Mesenchymal stem cell (in vitro differentiated cells and primary cell): ENCODE measurements around the gene STAU1. TPM values are rescaled to one million over a fixed set of nuclear protein-coding genes. Genes with fewer than 3 reads are reported as not detected.

Source experiments
- DNase-seq: peaks from one replicate; pipeline ENCODE4 v3.0.0-alpha.2; 2013
- H2AFZ ChIP-seq: one replicate; pipeline ENCODE4 v1.6.1; 2013; ENCODE audit warnings: low read depth, mild to moderate bottlenecking, control low read depth, inconsistent platforms, low read length, moderate library complexity
- H2AK5ac ChIP-seq: 2 replicates; pipeline ENCODE4 v1.6.1; 2013; ENCODE audit warnings: low read length, moderate library complexity, mild to moderate bottlenecking, inconsistent platforms; ENCODE audit not compliant: severe bottlenecking
- H2BK120ac ChIP-seq: one replicate; pipeline ENCODE4 v1.6.1; 2013; ENCODE audit warnings: low read depth, mild to moderate bottlenecking, inconsistent platforms, low read length, moderate library complexity
- H2BK12ac ChIP-seq, 2 experiments: one replicate each; pipeline ENCODE4 v1.6.1; 2013; ENCODE audit warnings: inconsistent platforms in 2 of 2, low read length in 2 of 2, mild to moderate bottlenecking in 2 of 2, moderate library complexity in 2 of 2, control low read depth in 1 of 2
- H2BK15ac ChIP-seq: one replicate; pipeline ENCODE4 v1.6.1; 2013; ENCODE audit warnings: mild to moderate bottlenecking, low read depth, inconsistent platforms; ENCODE audit not compliant: poor library complexity, severe bottlenecking
- H2BK5ac ChIP-seq: 2 replicates; pipeline ENCODE4 v1.6.1; 2013; ENCODE audit warnings: low read depth, mild to moderate bottlenecking, low read length, control low read depth, inconsistent platforms; ENCODE audit not compliant: poor library complexity, severe bottlenecking
- H3K14ac ChIP-seq, 2 experiments: one replicate each; pipeline ENCODE4 v1.6.1; 2013; ENCODE audit warnings: inconsistent platforms in 2 of 2, low read length in 2 of 2, control low read depth in 1 of 2, mild to moderate bottlenecking in 1 of 2, moderate library complexity in 1 of 2
- H3K18ac ChIP-seq, 2 experiments: one replicate each; pipeline ENCODE4 v1.6.1; 2013; ENCODE audit warnings: inconsistent platforms in 2 of 2, low read length in 2 of 2, control low read depth in 1 of 2, low read depth in 1 of 2, mild to moderate bottlenecking in 1 of 2
- H3K23ac ChIP-seq, 2 experiments: one replicate each; pipeline ENCODE4 v1.6.1; 2013; ENCODE audit warnings: inconsistent platforms in 2 of 2, low read length in 2 of 2, mild to moderate bottlenecking in 2 of 2, moderate library complexity in 2 of 2, control low read depth in 1 of 2
- H3K27ac ChIP-seq: 2 replicates; pipeline ENCODE4 v1.5.1; 2013; ENCODE audit warnings: mild to moderate bottlenecking, moderate library complexity, low read length, control low read depth, inconsistent platforms; ENCODE audit not compliant: poor library complexity, severe bottlenecking
- H3K27me3 ChIP-seq, 2 experiments: 2 replicates each; pipeline versions ENCODE4 v1.6.1 to v1.7.0; 2013; ENCODE audit warnings: low read length in 2 of 2, mild to moderate bottlenecking in 2 of 2, moderate library complexity in 2 of 2, control low read depth in 1 of 2, inconsistent platforms in 1 of 2; ENCODE audit not compliant: control insufficient read depth in 1 of 2, insufficient read depth in 1 of 2
- H3K36me3 ChIP-seq, 2 experiments: 2 replicates each; pipeline versions ENCODE4 v1.6.1 to v1.7.0; 2013; ENCODE audit warnings: low read length in 2 of 2, control low read depth in 1 of 2, inconsistent platforms in 1 of 2, low read depth in 1 of 2, mild to moderate bottlenecking in 1 of 2; ENCODE audit not compliant: insufficient read depth in 2 of 2, control insufficient read depth in 1 of 2
- H3K4ac ChIP-seq, 2 experiments: one replicate each; pipeline ENCODE4 v1.6.1; 2013; ENCODE audit warnings: inconsistent platforms in 2 of 2, low read length in 2 of 2, mild to moderate bottlenecking in 2 of 2, moderate library complexity in 2 of 2, control low read depth in 1 of 2, low read depth in 1 of 2
- H3K4me1 ChIP-seq: 2 replicates; pipeline ENCODE4 v1.6.1; 2013; ENCODE audit warnings: low read depth, low read length, control low read depth; ENCODE audit not compliant: control insufficient read depth, insufficient read depth
- H3K4me2 ChIP-seq: 2 replicates; pipeline ENCODE4 v1.6.1; 2013; ENCODE audit warnings: low read length, mild to moderate bottlenecking, inconsistent platforms; ENCODE audit not compliant: poor library complexity, severe bottlenecking
- H3K4me3 ChIP-seq, 2 experiments: 2 replicates each; pipeline versions ENCODE4 v1.5.1 to v1.7.0; 2013; ENCODE audit warnings: low read length in 2 of 2, mild to moderate bottlenecking in 2 of 2, control low read depth in 1 of 2, low read depth in 1 of 2; ENCODE audit not compliant: insufficient read depth in 1 of 2
- H3K79me1 ChIP-seq: replicated peaks from 2 replicates; pipeline ENCODE4 v1.6.1; 2013; ENCODE audit warnings: mild to moderate bottlenecking, control low read depth, low read length, inconsistent platforms; ENCODE audit not compliant: poor library complexity, severe bottlenecking
- H3K9ac ChIP-seq: 2 replicates; pipeline ENCODE4 v1.7.0; 2013; ENCODE audit warnings: mild to moderate bottlenecking, low read length, moderate library complexity
- H3K9me3 ChIP-seq: 2 replicates; pipeline ENCODE4 v1.7.0; 2013; ENCODE audit warnings: mild to moderate bottlenecking, low read length; ENCODE audit not compliant: control insufficient read depth
- H4K8ac ChIP-seq: one replicate; pipeline ENCODE4 v1.6.1; 2013; ENCODE audit warnings: inconsistent platforms, mild to moderate bottlenecking, low read length, moderate library complexity
- H4K91ac ChIP-seq: one replicate; pipeline ENCODE4 v1.6.1; 2013; ENCODE audit warnings: mild to moderate bottlenecking, low read length, inconsistent platforms
- WGBS: methylation state at CpG from one replicate; pipeline ENCODE4 v1.1.7; 2013; ENCODE audit warnings: mixed read lengths; 5-methylcytosine and 5-hydroxymethylcytosine counted together
- polyA plus RNA-seq, 2 experiments: library from polyadenylated mRNA; stranded (reverse); fragments of 200-250 nt; gene quantifications; one replicate each; pipeline ENCODE4 v1.2.3, GENCODE V29; 2013

Gene STAU1, protein sequence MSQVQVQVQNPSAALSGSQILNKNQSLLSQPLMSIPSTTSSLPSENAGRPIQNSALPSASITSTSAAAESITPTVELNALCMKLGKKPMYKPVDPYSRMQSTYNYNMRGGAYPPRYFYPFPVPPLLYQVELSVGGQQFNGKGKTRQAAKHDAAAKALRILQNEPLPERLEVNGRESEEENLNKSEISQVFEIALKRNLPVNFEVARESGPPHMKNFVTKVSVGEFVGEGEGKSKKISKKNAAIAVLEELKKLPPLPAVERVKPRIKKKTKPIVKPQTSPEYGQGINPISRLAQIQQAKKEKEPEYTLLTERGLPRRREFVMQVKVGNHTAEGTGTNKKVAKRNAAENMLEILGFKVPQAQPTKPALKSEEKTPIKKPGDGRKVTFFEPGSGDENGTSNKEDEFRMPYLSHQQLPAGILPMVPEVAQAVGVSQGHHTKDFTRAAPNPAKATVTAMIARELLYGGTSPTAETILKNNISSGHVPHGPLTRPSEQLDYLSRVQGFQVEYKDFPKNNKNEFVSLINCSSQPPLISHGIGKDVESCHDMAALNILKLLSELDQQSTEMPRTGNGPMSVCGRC
- polyA plus RNA-seq (2013, experiment 1 of 2): 80.8 TPM
- 80.1 TPM for polyA plus RNA-seq (2013, experiment 2 of 2)

DNA sequence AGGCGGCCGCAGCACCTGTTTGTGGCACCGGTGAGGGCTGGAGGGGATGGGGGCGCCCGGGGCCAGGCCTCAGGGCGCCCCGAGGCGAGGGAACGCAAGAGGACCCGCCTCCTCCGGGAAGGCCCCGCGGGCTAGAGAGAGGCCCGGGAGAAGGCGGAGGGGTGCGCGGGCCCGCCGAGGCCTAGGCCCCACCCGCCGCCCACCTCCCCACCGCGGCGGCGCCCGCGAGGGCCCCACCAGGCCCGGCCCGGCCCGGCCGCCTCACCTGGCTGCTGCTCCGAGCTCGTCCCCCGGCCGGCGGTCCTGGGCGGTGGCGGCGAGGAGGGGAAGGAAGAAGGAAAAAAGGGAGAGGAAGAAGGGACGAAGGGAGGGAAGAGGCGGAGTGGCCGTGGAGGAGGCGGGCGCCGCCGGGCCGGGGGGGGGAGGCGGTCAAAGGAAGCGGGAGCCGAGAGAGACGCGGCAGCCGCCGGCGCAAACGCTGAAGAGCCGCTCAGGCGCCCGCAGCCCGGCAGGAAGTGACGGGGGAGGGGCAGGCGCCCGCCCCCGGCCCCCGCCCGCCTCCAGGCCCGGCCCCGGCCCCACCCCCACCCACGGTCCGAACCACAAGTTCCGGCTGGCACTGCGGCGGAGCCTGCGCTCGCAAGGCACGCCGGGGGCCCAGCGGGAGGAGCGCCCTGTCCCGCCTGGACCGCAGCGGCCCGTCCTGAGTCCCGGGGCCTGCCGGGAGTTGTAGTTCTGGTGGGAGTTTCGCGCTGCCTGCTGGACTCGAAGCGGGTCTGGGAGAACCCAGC is at the start of gene STAU1:
STAU1 (minus strand) TSS at position 484 of the 791 bp plus-strand sequence. CDS start 22,133 bp downstream, outside the sequence.
- H2BK15ac ChIP-seq: peak within 1 kb of the TSS; percentile 52
- H4K8ac ChIP-seq: peak within 1 kb of the TSS; percentile 96
- H3K23ac ChIP-seq: peak within 1 kb of the TSS in 1 of 2 experiments; percentile 83
- H3K4me1 ChIP-seq: peaks cover 7% of the 10 kb centered on the region
- H3K4ac ChIP-seq: peak within 1 kb of the TSS in 1 of 2 experiments; percentile 97
- peak within 1 kb of the TSS; percentile 91 for H2AFZ ChIP-seq
- H4K91ac ChIP-seq: peak within 1 kb of the TSS; percentile 75
- H2BK12ac ChIP-seq: peak within 1 kb of the TSS in 1 of 2 experiments; percentile 31
- DNase-seq: peak; percentile 94
- peak within 1 kb of the TSS; percentile 88 to 96 for H3K18ac ChIP-seq
- H3K4me3 ChIP-seq: peak within 1 kb of the TSS; percentile 91 to 94
- no peaks in the 10 kb centered on the region for H3K79me1 ChIP-seq
- H3K14ac ChIP-seq: peak within 1 kb of the TSS; percentile 57 to 86
- WGBS: under 1% methylated on average over 35 of the region's 89 CpGs
- H3K27ac ChIP-seq: peak within 1 kb of the TSS; percentile 82
- H2BK5ac ChIP-seq: peak within 1 kb of the TSS; percentile 97
- H3K4me2 ChIP-seq: peak within 1 kb of the TSS; percentile 95
- no peak within 1 kb of the TSS for H2AK5ac ChIP-seq
- peaks cover 0 to 5% of the 10 kb centered on the region in 2 experiments for H3K36me3 ChIP-seq
- H2BK120ac ChIP-seq: peak within 1 kb of the TSS; percentile 97
- no peaks in the 10 kb centered on the region for H3K27me3 ChIP-seq
- H3K9ac ChIP-seq: peak within 1 kb of the TSS; percentile 92
- H3K9me3 ChIP-seq: no peaks in the 10 kb centered on the region

DNA sequence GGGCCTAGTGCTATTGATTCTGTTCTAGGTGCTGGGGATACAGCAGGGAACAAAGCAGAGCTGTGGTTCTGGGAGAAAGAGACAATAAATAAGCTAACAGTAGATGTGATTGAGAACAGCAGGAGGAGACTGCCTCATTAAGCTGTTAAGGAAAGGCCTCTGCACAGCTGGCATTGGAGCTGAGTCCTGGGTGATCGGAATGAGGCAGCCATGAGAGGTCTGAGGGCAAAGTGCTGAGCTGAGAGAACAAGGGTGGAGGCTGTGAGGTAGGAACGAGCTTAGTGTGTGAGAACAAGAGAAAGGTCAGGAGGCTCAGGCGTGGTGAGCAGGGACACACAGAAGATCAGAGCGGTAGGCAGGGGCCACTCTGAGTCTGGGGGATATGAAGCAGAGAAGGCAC is 49.4 kb upstream of the STAU1 start:
- no peak overlapping the region for H3K4ac ChIP-seq
- H3K14ac ChIP-seq: no peak overlapping the region
- no peak overlapping the region for H2BK15ac ChIP-seq
- H3K27ac ChIP-seq: no peak overlapping the region
- peak overlapping the region in 1 of 2 experiments; percentile 3 for H2BK12ac ChIP-seq
- no peak overlapping the region for H3K4me2 ChIP-seq
- peaks cover 67 to 90% of the 10 kb centered on the region in 2 experiments for H3K36me3 ChIP-seq
- no peak overlapping the region for H3K9ac ChIP-seq
- no peak overlapping the region for H4K91ac ChIP-seq
- DNase-seq: no peak
- peaks cover 16% of the 10 kb centered on the region for H3K79me1 ChIP-seq
- no peaks in the 10 kb centered on the region for H3K9me3 ChIP-seq
- no peak overlapping the region for H3K18ac ChIP-seq
- H2BK5ac ChIP-seq: no peak overlapping the region
- H3K27me3 ChIP-seq: no peaks in the 10 kb centered on the region
- no peaks in the 10 kb centered on the region for H3K4me1 ChIP-seq
- H2AFZ ChIP-seq: no peak overlapping the region
- H4K8ac ChIP-seq: no peak overlapping the region
- no peak overlapping the region for H2AK5ac ChIP-seq
- no peak overlapping the region for H3K23ac ChIP-seq
- H2BK120ac ChIP-seq: no peak overlapping the region
- no peak overlapping the region for H3K4me3 ChIP-seq
- WGBS: over 99% methylated on average over 4 of the region's 4 CpGs

DNA sequence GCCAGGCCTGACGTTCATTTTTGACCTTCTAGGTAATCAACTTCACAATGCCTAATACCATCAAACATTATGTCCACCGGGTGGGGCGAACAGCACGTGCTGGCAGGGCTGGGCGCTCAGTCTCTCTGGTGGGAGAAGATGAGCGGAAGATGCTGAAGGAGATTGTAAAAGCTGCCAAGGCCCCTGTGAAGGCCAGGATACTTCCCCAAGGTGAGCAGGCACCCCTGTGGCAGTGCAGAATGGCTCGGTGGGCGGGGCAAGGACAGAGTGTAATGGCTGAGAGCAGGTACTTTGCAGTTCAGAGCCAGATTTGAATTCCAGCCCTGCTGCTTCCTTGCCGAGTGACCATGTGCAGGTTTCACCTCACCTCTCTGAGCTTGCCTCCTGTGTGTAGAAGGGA is 48.2 kb upstream of the STAU1 start:
- H3K14ac ChIP-seq: no peak overlapping the region
- whole genome bisulfite sequencing: 94% methylated on average over 9 of the region's 9 CpGs

More for the DNA sequence above, 48.2 kb upstream of the STAU1 start:
- H3K23ac ChIP-seq: no peak overlapping the region
- no peak overlapping the region for H3K27ac ChIP-seq
- H4K8ac ChIP-seq: no peak overlapping the region
- peaks cover 60 to 87% of the 10 kb centered on the region in 2 experiments for H3K36me3 ChIP-seq
- H2BK15ac ChIP-seq: no peak overlapping the region
- no peak overlapping the region for H2AK5ac ChIP-seq
- H2BK5ac ChIP-seq: no peak overlapping the region
- no peaks in the 10 kb centered on the region for H3K27me3 ChIP-seq
- H2BK12ac ChIP-seq: no peak overlapping the region
- H2AFZ ChIP-seq: no peak overlapping the region
- no peak overlapping the region for H3K4ac ChIP-seq
- no peak overlapping the region for H3K18ac ChIP-seq
- H3K4me1 ChIP-seq: no peaks in the 10 kb centered on the region
- no peak overlapping the region for H3K9ac ChIP-seq
- no peak for DNase-seq
- no peak overlapping the region for H3K4me3 ChIP-seq
- H4K91ac ChIP-seq: no peak overlapping the region
- peaks cover 16% of the 10 kb centered on the region for H3K79me1 ChIP-seq
- H2BK120ac ChIP-seq: no peak overlapping the region
- no peaks in the 10 kb centered on the region for H3K9me3 ChIP-seq
- H3K4me2 ChIP-seq: no peak overlapping the region
